NCI-H446 (cell line): Measurements from ENCODE around the gene G6PC3.
A peak's percentile ranks its signal among the peaks of the same experiment; 100 is the strongest.
"Not testable (repeated sequence)": the region's sequence is repeated elsewhere in the genome, so short reads cannot be mapped to it uniquely, and the experiment has no call there.

Experiments
- DNase-seq, 2 experiments: peaks; one replicate each; lab custom pipeline; 2025; lab: John Stamatoyannopoulos, UW

The G6PC3 gene

DNA sequence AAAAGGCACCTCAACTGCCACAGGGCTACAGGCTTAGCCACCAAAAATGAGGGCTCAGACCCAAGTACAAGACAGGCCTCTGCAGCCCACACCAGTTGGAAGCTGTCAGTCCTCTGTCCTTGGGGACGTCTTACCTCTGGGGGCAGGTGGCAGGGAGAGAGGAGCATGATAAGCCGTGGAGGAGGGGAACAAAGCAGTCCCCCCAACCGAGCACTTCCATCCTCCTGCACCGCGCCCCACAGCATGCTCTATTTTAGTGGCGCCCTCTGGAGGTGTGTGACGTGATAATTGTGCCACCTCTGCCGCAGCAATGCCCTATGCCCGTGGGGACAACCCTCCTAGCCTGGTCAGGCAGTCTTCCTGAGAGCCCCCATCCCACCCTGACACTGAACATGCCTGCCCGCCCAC is 13.6 kb downstream of the G6PC3 start:
- no peak for DNase-seq

DNA sequence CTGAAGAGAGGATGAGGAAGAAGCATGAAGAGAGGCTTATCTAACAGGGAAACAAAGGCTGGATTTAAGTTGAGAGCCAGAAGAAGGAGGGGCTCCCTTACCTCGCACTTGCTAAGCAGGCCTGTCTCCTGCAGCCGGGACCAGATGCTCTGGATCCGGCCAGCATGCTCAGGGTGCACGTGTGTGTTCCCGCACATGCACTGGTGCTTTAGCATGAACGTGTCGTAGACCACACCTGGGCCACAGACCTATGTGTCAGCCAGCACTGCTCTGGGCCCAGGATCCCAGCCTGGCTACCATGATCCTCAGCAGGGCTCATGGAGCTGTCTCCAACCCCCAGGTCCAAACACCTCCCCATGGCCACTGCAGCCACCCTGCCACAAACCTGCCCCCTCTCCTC is 14.4 kb downstream of the G6PC3 start:
- no peak for DNase-seq

DNA sequence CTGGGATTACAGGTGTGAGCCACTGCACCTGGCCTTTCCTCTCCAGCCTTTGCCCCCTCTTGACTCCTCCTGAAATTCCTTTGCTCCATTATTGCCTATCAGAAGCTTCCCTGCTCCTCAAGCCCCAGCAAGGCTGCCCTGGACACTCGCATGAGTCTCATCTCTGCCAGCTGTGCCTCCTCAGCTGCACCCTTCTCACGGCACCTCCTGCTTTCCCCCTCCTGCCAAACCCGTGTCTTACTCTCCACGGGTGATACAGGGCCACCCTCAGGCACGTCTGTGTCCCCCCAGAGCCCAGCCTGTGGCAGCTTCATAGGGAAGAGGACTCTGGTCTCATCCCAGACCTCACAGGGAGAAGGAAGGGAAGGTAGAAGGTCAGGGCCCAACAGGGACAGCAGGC is 15.4 kb downstream of the G6PC3 start:
- DNase-seq = no peak

DNA sequence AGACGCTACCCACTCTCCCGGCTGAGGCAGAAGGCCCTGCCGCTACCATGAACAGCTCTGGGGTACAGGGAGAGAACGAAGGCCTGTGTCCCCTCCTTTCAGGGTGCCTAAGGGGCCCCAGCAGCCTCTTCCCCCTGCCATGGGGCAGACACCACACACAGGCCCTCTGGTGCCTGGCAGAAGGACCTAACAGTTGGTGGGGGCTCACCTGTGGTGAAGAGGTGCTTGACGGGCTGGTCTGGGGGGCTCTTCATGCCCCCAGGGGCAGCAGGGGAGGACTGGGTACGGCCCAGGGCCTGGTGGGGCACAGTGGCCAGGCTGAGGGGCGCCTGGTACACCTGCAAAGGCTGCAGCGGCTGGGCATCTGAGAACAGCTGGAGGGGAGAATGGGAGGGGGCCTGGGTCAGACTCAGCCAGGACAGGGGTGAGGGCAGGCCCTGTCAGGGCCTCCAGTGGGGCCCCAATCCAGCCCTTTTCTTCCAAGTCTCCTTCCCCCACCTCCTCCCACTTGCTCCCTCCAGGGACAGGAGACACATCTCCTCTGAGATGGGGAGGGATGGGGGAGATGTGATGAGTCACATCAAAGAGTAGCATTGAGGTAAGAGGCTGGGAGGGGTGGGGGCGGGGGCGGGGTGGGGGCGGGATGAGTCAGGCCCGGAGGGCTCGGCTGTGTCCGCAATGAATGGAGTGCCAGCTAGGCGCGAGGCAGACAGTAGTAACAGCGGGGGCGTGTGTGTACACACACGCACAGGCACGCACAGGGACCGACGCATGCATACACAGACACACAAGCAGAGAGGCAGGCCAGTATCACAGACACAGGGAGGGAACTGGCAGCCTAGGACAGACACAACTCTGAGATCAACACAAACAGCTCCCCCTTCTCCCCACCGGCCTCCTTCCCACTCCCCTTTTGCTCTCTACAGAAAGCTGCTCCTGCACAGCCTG is 16.1 kb downstream of the G6PC3 start:
- DNase-seq = no peak

DNA sequence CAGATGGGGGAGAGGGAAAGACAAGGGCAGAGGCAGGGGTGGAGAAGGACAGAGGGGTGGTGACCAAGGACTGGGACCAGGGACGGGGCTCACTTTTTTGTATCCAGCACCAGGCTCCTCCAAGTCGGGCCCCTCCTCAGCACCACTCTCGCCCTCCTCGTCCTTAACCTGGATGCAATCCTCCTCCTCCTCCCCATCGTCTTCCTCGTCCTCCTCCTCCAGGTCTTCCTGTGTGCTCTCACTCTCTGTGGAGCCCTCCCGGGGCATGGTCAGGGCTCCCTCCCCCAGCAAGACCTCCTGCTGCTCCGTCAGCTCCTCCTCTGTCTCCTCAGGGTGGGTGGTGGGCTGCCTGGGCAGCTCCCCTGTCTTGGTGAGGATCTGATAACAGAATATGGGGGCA is 16.8 kb downstream of the G6PC3 start:
- no peak for DNase-seq

DNA sequence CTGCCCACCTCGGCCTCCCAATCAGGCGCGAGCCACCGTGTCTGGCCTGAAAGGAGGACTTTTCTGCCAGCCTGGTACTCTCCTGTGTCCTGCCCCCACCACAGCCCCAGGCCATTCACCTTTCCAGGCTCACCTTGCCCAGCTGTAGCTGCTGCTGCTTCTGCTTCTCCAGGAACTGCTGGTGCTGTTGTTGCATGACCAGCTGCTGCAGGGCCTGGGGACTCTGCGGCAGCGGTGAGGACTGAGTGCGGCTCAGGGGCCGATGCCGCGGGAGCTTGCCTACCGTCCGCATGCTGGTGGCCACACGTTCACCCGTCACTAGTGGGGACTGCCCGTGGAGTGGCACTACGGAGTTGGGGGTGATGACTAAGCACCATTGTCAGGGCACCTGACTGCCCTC is 17.7 kb downstream of the G6PC3 start:
- DNase-seq = no peak

DNA sequence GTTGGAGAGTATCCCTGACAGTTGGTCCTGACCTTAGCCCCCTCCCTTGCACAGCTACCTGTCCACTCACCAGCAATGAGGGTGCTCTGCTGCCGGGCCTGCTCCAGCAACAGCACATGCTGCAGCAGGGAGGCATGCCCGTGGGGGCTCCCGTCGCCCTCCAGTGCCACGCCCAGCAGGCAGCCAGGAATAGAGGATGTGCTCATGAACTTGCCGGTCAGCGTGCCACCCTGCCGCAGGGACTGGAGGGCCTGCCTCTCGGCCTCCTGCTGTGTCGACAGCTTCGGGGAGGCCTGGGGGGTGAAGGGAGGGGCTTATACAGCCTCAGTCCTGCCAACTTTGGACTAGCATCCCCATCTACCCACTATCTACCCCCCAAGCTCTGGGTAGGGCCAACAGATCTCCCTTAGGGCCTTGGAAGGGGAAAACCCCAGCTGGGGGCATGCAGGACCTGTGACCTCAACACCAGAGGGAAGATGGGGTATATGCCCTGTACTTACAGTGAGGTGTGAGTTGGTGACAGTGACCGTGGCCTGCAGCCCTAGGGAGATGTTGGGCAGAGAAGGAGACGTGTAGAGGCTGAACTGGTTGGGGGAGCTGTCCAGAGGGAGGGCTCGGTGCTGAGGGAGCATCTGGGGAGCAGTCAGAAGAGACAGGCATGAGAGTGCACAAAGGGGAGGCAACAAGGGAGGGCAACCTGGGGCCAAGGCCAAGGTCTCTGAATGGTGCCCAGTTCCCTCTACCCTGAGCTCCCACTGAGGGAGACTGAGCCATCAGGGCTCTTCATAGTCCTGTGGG is 20.9 kb downstream of the G6PC3 start:
- no peak for DNase-seq

DNA sequence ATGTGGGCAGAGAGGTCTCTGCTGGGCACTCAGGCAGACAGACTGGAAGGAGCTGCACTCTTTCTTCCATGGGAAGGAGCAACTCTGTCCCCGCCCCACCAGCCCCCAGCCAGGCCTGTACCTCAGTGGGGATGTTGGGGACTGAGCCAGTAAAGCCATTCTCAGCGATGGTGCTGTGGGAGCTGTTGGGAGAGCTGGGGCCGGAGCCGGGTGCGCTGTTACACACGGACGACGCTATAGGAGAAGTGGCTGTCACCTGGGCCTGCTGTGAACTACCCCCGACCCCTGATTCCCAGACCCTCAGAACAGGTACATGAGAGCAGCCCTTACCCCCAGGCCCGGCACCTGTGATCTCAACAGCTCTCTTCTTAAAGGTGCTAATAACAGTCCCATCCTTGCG is 21.5 kb downstream of the G6PC3 start:
- DNase-seq = no peak

DNA sequence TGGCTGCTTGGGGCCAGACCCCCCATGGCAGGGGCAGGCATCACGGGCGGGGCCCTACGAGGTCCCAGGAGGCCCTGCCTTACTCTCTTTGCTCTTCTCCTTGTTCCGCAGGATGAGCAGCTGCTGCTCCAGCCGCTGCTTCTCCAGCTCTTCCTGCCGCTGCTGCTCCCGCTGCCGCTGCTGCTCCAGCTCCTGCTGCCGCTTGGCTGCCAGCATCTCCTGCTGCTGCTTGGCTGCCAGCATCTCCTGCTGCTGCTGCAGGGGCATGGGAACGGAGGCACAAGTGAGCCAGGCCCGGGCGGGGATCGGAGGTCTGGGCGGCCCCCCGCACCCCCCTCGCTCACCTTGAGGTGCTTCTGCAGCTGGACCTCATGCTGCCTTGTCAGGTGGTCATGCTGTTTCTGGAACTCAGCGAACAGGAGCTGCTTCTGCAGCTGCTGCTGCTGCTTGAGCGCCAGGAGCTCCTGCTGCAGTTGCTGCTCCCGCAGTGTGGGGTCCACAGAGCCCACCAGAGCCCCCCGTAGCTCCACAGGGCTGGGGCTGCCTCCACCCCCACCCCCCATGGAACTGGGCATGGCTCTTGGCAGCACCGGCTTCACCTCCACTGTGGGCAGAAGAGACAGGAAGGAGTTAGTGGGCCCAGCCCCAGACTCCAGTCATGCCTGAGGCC is 22.8 kb downstream of the G6PC3 start:
- peak; percentile 20 to 63 for DNase-seq

DNA sequence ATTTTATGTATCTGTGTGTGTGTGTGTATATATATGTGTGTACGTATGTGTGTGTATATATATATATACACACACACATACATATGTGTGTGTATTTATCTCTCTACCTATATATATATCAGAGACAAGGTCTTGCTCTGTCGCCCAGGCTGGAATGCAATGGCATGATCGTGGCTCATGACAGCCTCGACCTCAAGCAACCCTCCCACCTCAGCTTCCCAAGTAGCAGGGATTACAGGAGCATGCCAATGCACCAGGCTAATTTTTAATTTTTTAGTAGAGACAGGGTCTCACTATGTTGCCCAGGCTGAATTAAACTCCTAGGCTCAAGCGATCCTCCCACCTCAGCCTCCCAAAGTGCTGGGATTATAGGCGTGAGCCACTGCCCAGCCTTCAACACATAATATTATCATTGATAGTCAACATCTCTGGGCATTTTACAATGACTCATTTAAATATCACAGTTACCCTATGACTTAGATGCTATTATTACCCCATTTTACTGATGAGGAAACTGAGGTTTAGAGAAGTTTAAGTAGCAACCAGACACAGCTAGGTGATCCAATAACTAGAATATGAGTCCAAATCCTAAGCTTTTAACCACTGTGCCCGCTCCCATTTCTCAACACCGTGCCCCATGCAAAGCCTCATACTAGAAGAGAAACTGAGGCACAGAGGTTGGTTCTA is 24.3 kb downstream of the G6PC3 start:
- DNase-seq = no peak

DNA sequence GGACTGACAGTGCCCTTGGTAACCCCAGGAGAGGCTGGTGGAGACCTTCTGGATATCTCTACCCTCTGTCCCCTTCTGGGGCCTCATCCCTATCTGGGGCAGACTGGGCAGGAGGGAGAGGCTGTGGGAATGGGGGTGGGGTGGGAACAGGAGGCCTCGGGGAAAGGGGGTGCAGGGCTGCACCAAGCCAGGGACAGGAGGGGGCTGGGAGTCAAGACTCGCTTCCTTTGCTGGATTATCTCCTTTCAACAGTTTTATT is 24.8 kb downstream of the G6PC3 start:
- no peak for DNase-seq

DNA sequence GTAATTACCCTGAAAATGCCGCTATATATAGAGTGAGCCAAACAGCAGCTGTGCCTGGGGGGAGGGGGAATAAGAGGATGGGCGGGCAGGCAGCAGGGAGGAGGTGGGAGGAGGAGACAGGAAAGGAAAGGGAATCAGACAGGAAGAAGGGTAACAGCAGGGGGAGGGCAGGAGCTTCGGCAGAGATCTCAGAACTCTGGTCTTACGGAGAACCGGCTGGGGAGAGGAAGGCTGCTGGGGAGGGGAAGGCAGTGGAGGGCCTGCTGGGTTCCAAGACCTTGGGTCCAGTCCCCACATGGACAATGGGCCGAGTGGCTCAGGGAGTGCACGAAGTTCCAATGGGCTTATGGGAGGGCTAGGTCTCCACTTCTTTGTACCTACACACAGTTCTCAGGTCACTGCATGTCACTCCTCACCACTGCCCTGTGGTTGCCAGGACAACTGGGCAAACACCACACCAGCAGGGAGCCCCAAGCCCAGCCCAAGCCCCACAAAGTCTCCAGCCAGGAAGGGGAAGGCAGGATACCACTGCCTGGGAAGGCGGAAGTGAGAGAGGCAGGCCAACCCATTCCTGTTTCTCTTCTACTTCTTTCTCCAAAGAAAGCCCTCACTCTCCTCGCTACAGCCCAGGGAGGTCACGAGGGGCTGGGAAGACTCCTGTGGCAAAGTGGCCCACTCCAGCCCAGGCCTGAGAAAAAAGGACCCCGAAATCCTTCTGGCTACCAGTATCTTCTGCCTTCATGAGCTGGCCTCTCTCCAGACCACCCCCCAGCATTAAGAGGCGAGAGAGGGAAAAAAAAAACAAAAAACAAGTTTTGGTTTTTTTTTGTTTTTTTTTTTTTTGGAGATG is 25.3 kb downstream of the G6PC3 start:
- peak; percentile 54 to 73 for DNase-seq

DNA sequence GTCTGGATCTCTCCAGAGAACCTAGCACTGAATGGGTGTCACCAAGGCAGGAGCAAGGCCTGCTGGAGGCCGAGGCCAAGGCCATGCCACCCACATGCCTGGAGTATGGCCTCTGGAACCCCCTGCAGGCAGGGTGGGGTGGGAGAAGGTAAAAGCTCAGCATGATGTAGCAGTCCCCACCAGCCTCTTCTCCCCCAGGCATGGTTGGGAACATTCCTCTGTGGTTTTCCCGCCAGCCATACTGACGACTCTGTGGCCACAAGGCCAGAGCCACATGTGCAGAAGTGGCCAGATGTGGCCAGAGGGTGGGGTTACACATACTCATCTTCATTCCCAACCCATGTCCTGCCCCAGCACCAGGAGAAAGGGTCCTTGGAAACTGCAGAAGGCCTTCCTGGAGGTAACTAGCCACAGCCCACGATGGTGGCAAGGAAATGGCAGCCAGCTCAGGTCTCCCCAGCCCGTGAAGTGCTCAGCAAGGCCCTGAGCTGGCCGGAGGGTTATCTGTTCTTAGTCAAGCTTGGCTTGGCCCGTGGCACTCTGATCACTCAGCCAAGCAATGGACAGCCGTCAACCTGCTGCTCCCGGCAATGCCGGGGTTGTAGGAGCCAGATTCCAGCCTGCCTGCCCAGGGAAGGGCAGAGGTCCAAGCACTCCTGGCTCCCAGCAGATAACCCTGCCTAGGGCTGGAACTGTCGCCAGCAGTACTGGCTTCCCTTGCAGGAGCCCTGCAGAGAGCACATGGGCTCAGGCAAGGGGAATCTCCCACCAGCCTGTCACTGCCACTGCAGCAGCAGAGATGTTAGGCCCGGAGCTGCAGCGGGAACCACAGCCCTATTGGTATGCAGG is 26.8 kb downstream of the G6PC3 start:
- peak in 1 of 2 experiments; percentile 79 for DNase-seq

DNA sequence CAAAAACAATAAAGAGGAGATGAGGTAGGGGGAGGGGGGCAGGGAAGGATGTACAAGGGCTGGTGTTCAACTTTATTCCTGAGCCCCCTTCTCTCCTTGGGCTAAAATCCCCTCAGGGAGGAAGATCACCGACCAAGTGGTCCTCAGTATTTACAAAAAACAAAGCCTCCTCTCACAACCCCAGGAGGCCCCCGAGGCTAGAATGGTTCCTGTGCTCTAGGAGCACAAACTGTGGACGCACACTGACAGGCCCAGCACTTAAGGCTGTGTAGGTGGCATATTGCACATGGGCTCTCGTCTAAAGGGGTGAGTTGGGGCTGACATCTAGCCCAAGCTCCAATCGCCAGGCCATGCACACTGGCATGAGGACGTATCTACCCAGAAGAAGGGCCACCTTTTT is 31.3 kb downstream of the G6PC3 start:
- not testable (repeated sequence) for DNase-seq

DNA sequence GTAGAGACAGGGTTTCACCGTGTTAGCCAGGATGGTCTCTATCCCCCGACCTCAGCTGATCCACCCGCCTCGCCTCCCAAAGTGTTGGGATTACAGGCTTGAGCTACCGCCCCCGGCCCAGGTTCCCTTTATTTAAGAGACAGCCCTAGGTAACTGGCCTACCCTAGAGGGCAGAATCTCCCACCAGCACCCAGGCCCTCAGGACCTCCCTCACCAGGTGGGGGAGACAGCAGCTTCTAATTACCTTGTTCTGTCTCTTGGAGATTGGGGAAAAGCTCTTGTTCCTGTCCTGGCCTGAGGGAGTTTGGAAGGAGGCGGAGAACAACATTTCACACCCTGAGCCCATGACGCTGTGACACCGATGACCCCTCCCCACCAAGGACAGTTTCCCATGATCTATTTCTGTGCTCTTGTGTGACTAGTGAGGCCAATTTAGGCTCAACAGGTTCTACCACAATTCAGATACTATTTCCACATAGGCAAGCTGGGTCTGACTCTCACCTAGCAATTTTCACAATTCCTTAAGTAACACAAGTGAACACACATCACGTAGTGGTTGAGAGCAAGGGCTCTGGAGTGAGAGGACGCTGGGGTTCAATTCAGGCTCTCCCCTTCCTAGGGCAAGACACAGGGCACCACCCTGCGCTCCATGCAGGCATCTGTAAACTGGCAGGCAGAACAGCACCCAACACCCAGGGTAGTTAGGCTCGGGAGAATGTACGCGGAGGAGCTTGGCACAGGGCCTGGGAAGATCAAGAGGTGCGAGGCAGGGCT is 32.5 kb downstream of the G6PC3 start:
- DNase-seq = no peak

DNA sequence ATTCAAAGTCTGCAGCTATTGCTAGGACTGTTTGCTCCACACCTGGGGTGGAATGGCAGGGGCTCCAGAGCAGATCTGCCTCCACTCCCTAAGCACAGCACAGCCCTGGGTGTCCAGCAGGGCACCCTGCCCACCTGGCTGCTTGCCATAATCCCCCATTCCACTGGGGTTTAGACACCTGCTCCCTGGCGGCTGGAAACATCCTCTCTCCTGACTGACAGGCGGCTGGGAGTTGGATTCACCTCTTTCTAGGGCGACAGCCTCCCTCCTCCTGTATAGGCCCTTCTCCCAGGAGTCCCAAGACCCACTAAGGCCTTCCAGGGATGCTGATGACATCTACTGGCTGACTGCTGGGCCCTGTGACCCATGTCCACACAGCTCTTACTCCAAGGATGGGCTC is 34.9 kb downstream of the G6PC3 start:
- no peak for DNase-seq

DNA sequence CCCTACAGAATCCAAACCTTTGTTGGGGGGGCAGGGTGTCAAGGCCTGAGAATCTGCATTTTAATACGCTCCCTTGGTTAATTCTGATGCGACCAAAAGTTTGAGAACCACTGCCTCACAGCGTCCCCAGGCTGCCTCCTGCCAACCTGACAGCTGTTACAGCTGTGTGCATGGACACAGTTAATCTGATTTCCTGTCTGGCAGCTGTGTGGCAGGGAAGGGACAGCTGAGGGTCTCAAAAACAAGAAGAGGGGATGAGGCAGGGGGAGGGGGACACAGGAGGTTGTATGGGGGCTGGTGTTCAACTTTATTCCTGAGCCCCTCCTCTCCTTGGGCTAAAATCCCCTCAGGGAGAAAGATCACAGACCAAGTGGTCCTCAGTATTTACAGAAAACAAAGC is 35.4 kb downstream of the G6PC3 start:
- DNase-seq = no peak

DNA sequence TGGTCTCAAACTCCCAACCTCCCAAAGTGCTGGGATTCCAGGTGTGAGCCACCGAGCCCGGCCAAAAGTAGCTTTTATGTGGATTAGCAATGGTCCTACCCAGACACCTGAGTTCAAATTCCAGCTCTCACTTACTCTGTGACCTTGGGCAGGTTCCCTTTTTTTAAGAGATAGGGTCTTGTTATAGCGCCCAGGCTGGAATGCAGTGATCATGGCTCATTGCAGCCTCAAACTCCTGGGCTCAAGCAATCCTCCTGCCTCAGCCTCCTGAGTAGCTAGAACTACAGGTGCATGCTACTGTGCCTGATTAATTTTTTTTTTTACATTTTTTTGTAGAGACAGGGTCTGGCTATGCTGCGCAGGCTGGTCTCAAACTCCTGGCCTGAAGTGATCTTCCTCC is 36.3 kb downstream of the G6PC3 start:
- no peak for DNase-seq

DNA sequence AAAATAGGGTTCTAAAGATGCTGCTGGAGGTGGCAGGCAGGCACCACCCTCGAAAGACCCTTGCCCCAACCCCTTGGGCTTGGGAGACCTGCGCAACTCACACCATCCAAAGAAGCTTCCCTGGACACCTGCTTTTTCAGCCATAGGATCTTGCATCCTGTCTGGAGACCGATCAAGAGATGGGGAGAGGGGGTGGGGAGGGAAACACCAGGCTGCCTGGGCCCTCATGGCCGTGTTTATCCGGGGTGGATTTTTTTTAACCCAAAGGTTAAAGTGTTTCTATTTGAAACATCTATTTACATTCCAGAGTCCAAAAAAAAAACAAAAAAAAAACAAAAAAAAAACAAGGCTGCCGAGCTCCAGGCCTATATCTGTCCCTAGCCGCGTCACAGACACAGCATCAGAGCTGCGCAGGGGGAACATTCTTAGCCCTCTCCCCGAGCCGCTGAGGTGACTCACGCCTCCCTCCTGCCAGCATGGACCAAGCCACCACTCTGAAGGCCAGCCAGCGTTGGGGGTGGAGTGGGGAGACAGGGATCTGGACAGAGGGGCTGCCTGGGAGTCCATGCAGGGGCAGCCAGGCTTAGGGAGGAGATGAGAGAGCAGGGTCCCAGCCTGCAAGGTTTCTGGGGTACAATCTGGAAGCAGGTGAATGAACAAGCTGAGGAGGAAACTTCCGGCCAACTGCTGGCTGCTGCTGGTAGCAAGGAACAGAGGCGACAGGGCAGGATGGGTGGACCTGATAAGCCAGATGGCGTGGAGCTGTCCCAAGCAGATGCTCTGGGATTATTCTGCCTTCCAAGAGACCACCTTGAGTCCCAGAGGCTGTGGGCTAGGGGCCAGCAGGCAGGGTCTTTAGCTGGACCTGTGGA is 38.1 kb downstream of the G6PC3 start:
- peak in 1 of 2 experiments; percentile 39 for DNase-seq
